ENCODE results near the gene GAS1.

The GAS1 gene

DNA sequence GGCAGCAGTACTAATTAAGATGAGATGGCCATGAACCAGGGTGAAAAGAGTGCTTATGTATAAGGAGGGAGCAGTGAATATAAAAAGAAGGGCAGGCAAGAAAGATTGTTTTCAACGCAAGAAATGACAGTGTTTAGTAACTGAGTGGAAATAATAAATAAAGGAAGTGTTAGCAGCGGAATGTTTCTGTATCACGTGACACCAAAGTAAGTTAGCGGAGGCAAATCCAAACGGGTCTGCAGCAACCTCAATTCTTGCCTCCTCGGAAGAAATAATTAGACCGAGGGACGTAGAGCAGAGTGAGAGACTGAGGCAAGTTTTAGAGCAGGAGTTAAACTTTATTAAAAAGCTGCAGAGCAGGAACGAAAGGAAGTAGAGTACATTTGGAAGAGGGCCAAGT lies 15.4 kb upstream of the GAS1 start:
- no peak for FAIRE-seq

DNA sequence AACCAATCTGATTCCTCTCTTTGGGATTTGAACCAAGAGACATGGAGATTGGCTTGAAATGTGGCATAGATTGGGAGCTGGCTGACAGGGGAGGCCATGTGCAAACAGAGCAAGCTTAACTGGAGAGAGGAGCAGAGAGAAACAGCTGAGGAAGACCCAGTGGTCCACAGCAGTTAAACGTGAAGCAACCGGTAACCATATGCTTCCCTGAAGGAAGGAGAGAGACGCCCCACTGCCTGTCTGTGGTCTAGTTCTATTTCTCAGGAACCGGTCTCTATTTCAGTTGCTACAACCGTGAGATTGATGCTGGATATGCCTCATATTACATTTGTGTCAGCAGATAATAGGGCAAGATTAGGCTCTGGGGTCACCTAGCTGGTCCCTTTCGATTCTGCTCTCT lies 13.6 kb upstream of the GAS1 start:
- FAIRE-seq: no peak

DNA sequence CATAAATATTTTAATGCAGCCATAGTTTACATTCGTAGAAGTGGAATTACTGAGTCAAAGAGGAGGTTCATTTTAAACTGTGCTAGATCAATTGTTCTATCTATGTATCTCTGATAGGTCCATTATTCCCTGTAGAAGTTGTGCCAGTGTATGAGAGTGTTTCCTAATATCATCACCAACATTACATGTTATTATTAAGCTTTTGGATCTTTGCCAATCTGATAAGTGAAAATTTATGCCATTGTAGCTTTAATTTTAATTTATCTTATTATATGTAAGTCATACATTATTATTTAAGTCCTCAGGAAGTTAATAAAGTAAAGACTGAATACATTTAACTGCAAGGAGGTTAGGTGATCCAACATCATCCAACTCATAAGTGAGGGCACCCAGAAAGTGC lies 10.9 kb upstream of the GAS1 start:
- FAIRE-seq: no peak

DNA sequence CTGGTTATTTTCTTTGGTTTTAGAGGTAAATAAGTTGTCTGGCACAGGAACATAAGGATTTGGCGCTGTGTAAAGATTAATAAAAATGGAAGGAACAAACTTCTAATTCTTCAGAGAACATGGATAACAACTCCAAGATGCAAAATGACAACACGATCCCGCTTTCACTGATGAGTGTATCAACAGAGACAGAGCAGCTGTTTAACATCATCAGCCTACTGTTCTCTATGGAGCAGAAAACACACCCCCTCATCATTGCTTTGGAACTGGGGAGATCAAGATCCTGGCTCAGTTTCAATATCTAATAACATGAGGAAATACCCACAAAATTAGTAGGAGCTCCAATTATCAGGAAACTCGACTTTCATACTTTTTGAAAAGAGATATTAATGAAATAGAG lies 8.3 kb upstream of the GAS1 start:
- FAIRE-seq: no peak

DNA sequence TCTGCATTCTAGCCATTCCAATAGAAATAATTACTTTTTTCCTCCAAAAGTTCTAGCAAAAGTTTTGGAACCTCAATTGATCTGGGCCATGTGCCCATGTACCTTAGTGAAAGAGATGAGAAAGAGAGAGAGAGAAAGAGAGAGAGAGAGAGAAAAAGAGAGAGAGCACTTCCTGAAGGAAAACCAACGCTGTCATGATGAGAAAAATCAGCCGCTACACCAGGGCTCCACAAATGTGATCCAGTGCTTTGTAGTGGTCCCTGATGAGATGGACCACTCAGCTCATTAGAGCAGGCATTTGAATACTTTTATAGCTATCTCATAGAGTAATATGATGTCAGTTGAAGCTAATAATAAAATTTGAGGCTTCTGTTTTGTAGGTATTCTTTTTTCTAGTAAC lies 7.7 kb upstream of the GAS1 start:
- no peak for FAIRE-seq

DNA sequence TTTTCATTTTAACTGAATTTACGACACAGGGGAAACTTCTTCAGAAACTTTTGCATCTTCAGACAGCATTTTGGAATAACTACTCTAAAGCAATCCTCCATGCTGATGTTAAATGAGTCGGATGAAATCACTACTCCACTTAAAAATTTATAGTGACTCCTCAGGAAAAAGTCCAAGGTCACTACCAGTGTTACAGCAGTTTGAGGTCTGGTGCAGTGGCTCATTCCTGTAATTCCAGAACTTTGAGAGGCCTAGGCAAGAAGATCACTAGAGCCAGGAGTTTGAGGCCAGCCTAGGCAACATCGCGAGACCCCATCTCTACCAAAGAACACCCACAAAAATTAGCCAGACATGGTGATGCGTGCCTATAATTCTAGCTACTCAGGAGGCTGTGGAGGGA lies 5.9 kb upstream of the GAS1 start:
- FAIRE-seq: no peak

DNA sequence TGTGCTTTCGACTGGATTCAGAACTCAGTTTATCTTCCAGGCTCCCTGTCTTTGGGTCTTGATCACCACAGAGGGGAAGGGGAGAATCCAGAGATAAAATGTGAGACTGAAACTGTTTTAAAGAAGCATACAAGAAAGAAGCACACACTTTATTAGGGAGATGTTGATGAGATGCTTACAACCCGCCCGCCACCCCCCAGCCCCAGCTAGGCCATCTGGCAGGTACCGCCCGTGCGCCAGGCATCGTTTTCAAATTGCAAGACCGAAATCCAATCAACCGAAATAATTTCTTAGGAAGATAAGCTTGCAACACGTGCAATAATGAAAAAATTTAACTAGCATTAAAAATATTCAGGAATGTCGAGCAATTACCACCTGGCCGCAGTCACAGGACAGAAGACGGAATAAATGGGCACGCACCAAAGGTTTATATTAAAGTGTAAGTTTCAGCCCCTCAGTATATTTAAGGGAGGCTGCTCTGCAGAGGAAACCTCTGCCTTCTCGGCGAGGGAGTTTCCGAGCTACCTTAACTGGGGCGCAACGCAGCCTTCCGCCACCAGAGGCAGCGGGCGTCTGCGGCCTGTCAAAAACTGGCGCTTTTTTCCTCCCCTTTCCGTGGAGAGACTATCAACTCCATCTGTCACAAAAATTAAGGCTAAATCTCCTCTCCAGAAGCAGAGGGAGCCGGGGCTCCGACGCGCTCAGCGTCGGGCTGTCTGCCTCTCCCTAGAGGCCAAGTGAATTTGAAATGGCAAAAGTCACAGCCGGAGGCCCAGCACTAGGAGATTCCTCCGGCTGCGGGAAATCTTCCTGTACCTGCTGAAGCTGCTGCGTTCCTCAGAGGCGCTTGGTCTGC lies 996 bp upstream of the GAS1 start:
- FAIRE-seq: no peak

DNA sequence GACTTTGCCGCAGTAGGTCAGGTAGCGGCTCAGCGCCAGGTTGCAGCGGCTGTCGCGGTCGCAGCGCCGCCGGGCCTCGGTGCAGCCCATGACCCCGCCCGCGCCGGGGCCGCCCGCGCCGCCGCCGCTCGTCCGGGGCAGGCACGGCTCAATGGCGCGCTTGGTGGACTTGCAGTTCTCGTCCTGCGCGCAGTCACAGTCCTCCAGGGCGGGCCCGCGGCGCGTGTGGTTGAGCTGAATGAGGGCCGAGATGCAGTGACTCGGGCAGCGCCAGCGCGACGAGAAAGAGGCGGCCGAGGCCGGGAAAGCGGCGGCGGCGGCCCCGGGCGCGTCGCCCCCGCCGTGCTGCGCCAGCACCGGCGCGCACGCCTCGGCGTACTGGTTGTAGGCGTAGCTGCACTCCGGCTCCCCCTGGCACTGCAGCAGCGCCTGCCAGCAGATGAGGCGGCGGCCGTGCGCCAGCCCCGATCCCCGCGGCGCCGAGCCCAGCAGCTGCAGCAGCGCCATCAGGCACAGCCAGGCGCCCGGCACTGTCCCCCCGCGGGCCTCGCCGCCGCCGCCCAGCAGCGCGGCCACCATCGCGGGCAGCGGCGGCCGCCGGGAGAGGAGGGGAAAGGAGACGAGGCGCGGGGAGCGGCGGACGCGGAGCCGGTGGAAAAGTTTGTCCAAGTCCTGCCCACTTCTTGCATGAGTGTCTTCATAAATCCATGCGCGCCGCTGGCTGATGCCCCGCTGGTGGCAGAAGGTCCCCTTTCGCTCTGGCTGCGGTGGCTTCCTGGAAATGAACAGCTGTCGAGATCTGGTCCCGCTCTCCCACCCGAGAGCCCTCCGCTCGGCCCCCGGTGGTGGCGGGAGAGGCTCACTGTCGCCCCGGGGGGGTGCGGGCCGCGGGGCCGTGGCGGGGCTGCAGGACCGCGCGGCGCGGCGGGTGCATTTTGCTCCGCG lies 833 bp downstream of the GAS1 start:
- no peak for FAIRE-seq

DNA sequence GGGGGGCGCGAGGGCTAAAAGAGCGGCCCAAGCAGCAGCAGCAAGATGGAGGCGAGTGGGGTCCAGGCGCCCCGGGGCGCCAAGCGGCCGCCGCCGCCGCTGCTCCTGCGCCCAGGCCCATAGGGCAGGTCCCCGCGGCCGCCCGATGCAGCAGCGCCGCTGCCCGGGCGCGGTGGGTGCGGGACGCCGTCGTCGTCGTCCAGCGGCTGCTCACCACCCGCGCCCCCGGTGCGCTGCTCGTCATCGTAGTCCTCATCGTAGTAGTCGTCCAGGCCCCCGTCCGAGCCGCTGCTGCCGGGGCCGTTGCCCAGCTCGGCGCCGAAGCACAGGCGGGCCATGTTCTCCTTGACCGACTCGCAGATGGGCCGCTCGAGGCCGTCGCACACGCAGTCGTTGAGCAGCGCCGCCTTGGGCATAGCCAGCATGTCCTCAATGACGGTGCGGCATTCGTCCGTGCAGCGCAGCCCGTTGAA lies 1.5 kb downstream of the GAS1 start:
- no peak for FAIRE-seq

DNA sequence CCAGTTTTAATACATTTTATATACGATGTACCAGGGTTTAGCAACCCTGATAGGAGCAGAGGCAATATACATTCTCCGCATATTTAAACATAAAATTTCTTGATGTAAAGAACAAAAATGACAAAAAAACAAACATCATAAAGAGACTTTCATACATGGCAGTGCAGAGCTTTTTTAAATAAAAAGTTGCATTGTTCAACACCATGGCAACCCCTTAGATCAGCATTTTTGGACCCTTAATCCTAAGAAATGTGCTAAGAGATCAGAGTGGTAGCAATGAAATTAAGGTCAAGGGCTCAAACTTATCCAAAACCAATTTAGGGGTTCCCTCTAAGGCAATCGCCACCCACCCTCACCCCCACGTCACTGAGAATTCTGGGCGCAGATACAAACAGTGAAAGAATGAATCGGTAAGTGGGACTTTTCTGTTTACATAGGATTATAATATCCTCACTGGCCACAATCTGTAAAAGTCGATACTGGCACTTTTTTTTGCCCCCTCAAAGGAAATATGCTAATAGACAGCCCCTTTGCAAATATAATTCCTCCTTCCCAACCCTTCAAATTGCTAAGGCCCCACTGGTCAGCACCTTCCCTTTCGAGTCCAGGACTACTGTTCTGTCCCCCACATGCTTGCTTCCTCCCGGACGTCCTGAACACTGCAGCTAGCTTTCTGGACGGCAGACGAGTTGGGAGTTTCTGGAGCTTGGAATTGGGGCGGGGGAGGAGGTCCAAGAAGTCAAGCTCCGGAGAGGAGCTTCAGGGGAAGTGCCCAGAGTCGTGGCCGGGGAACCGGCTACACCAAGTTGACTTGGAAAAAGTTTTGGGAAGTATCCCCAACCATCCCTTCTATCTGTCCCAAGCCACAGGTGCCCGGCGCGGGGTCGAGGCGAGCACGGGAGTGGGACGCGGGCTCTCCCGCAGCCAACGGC lies 2.2 kb downstream of the GAS1 start:
- FAIRE-seq: no peak

DNA sequence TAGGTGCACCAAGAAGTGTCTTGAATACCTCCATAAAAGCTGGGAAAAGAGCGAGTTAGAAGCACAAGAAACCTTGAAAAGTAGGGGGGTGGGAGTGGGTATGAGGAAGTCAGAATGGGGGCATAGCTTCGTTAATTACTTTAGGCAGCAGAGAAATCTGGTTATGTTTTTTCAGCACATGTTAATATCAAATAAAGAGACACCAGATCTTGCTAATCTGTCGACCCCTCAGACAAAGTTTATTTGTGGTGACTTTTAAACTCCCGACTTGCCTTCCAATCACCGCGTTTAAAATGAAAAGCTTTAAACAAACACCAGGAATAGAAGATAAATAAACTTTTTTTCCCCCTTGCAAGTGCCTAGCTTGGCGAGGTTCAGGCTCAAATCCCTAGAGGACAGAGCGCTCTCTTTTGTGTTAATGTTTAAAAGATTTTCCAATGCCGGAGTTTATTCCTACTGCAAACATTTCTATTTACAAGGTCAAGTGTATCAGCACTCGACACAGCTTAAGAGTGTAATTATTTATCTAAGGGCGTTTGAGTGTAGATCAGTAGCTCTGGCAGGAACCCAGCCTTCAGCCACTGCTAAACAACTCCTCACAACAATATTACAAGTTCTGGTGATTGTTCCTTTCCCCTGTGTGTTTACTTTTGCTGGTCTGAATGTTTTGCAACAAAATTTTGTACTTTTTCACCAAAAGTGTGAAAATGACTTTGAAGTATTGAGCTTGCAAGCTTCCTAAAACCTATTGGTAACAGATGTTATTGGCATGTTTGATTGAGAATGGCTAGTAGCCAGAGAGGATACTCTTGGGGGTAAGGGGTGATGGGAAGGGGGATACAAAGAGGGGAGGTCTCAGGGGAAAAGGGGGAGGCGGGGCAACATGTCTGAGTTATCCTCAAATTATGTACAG lies 3.8 kb downstream of the GAS1 start:
- no peak for FAIRE-seq

DNA sequence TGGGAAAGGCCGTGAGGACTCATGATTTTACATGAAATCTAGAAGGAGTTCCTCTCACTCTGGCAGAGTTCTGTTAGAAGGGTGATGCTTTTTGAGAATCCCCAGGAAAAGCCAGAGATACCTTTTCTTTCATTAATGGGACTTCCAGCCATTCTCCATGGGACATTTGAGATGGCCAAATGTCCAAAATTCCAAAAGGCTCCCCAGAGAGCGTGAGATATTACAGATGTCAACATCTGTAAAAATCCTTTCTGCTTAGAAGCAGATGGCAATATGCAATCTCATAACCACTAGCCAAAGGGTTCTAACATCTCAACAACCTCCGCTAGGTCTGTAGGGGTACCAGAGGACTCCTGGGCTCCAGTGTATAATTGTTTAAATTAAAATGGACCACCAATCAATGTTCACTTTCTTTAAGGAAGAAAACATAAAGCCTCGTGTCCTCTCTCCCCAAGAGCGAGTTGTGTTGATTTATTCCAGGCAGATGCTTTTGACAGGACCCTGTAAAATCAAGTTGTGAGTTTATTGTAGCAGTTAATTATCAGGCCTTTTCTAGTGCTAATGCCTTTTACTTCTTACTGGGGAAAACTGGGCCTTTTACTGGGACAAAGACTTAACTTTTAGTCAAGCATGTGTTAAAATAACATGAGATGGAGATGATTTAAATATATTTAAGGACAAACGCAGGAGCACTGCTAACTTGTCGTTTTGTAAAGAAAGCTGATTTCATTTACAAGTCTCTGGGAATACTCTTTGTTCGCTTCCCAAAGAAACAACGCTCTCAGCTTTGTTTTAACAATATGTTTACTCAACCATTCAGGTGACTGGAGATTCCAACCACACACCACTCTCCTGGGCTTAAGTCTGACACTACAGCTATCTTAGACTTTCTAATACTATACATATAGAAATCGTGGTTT lies 4.8 kb downstream of the GAS1 start:
- no peak for FAIRE-seq

DNA sequence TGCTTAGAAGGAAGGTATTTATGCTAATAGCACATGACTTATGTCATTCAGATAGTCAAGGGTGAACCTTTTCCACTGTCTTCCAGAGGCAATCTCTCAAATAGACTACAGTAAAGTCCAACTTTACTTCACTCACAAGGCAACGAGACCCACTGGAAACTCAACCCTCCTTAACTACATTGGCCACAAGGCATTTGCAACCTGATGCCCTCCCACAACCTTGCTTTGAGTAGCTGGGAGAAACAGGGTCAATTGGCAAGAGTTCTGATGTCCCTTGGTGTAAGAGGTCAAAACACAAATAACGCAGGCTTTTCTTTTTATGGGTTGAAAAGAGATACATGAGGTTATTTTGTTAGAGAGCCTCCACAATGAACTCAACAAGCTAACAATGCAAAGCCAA lies 6.1 kb downstream of the GAS1 start:
- FAIRE-seq: no peak

DNA sequence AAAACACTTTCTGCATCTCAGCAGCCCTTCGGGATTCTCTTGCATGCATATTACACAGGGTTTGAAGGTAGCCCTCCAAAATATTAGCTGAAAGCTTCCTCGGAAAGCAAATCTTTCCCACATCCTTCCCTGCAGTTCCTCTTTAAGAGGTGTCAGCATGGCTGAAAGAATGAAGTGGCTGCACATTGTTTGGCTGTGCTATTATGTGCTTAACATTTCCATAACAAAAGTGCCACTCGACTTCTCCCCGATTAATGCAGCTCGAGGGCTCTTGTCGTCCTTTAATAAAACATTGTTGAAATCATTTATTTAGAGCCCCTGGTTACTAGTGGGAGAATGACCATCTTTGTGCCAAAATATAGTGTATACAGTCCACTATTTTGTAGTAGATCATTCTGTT lies 6.5 kb downstream of the GAS1 start:
- FAIRE-seq: no peak

DNA sequence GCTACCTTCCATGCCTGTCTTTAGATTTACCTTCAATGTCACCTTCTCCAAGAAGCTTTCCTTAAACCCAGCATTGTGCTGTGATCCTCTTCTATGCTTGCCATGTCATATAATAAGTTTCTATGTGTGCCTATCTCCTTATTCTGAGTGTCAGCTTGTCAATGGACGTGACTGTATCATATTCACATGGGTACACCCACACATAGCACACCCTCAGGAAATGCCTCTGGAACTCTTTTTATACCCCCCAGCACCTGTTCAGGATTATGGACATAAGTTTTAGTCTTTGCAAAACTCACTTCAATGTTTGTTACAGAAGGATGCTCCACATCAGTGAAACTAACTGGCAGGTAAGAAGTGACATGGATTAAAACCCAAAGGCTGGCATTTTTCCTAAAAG lies 7.4 kb downstream of the GAS1 start:
- FAIRE-seq: no peak

DNA sequence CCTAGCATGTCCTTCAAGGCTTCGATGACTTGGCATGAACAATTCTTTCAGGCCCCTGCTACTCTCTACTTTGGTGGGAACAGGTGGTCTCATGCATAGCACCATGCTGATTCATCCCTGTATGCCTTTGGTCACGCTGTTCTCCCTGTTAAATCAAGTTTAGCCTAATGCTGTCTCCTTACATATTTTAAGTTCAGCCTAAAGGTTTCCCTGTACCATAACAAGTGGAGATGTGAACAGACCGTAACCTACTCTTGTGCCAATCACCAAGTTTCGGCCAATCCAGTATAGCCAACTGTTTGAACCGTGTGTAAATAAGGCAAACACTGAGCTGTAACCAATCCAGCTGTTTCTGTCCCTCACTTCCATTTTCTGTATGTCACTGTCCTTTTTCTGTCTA lies 8.0 kb downstream of the GAS1 start:
- FAIRE-seq: no peak

DNA sequence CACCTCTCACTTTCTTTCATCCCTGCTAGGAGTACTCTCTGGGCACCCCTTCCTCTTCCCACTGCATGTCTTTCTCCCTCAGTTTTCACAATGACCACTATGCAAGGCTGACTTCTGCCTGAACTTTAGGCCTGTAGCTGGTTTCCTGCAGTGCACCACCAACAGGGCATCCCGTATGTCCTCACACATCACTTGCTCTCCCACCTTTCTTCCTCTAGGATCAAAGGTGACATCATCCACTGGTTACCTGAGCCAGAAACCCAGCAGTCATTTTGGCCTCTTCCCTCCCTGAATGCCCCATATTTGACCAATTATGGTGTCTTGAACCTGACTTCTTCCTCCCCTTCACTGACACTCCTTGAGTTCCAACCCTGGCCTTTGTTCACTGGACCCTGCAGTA lies 8.5 kb downstream of the GAS1 start:
- FAIRE-seq: no peak

DNA sequence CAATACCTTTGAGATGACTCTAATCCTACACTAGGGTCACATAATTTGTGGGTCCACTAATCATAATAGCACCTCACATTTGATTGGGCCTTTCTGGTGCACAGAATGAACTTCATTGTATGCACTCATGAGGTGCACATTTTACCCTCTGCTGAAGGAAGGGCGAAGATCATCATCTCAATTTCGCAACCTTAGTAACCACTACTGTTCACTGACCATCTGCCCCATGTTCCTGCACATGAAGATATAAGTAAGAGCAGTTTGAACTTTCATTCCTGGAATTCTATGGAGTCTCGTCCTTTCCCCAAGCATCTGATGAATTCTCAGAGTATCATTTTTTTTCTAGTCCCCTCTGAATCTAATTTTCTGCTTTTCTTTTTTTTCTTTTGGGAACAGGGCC lies 21.2 kb downstream of the GAS1 start:
- FAIRE-seq: no peak

DNA sequence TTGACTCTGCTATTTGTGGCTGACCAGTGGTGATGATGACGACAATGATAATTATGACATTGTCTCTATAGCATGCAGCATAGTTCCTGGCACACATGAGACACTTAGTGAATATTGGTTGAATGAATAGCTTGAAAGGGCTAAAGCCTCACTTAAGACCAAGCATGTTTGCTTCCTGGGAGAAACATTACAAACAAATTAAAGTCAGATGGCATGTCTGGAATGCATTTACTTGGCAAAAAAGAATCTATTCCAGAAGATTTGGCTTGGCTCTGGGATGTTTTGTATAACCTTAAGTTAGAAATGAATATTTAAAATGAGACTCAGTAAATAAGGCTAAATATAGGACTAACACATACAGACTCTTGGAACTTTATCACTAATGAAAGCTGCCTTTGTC lies 21.6 kb downstream of the GAS1 start:
- no peak for FAIRE-seq

DNA sequence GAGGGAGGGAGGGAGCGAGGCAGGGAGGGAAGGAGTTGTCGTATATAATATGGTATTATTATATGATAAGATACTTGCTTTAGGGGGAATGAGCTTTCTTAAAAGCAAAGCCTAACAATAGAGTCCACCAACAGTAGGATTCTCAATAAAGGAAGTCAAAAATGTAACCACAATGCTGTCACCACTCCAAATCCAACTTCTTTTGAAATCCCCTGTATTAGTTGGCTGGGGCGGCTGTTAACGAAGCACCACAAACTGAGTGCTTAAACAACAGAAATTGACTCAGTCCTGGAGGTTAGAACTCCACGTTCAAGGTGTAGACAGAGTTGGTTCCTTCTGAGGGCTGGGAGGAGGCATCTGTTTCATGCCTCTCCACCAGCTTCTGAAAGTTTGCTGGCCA lies 23.1 kb downstream of the GAS1 start:
- no peak for FAIRE-seq

Data from G401.6 (cell line).